Measurements from ENCODE around the gene RFX4.
"Not testable (repeated sequence)": the region's sequence is repeated elsewhere in the genome, so short reads cannot be mapped to it uniquely, and the experiment has no call there.

Gene RFX4

GRCh38 chr12:106692033-106692432, 109.2 kb downstream of the RFX4 start:
- DNase-seq (ENCODE audit: low spot score) = not testable (repeated sequence)

DNA sequence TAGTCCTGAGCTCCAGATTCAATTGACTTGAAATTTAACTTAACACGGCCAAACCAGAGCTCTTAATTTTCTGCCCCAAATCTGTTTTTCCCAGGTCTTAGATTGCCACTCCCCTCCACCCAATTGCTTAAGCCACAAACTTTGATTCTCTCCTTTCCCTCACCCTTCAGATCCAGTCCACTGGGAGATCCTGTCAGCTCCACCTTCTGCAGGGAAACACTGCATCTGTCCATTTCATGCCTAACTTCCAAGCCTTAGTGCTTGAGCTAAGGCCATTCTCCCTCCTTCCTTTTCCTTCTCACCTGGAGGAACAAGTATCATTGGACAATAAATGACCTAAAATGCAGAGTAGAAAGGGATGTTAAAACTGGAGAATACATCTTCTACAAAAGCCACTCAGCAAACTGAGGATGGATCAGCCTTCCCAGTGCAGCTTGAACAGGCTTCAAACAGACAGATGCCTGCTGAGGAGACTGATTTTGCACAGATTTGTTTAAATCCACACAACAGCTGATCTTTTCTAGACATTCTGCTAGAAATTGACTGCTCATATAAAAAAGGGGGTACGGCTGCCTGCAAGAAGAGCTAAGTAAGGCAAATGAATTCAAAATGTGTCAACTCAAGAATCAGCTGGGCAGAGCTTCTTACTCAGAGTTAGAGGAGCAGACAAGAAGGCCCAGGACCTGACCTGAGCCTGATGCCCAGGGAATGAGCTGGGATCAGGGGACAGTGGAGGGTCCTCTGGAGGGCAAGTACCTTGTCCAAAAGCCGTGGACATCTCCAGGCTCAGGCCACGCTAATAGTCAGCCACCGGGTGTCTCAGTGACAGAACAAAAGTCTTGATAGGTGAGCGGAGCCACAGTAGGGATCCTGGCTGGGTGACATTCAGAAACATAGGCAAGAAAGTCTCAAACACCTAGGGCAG, 110.4 kb downstream of the RFX4 start:
- no peak for DNase-seq (ENCODE audit: low spot score)

GRCh38 chr12:106696071-106696470, 113.3 kb downstream of the RFX4 start:
- no peak for DNase-seq (ENCODE audit: low spot score)

DNA sequence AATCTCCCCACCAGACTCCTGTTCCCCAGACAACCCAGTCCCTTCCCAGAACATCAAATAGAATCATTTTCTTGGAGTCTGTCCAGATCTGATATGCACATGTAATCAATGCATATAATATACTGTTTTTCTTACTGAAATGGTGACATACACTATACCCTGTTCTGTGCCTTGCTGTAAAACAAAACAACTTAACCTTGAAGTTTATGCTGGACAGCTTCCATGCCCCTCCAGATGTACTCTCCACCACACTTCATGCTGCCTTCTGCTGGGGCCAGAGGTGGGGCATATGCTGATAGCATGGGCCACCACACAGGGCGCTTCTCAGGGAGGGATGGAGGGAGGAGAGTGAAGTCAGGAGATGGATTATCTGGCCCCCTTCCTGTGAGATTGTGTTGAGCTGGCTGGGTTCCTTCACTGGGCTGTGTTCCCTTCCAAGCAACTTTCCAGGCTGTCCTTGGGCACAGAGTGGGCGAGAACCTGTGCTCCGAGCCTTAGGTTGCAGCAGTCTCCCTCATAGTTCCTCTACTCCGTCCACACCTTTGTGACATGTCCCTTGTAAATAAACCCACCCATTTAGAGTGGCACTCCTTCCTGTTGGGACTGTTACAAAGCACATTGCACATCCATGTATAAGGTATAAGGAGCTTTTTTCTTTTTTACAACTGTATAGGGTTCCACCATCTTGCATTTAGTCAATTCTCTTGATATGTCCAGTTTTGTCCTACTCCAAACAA, 114.0 kb downstream of the RFX4 start:
- no peak for DNase-seq (ENCODE audit: low spot score)

DNA sequence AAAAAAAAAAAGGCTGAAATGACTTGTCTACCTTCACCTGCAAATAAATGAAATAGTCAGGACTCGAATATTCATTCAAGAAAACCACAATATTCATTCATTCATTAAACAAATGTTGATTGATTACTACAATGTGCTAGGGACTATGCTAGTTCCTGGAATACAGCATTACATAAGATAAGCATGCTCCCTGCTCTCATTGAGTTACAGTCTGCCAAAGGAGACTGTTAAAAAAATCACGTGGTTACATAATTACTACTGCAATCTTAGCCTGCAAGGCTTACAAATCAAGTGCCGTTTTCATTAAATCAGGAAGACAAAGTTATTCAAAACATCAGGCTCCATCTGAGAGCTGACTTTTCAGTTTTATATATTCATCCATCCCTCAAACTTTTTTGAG, 121.3 kb downstream of the RFX4 start:
- DNase-seq (ENCODE audit: low spot score) = no peak

DNA sequence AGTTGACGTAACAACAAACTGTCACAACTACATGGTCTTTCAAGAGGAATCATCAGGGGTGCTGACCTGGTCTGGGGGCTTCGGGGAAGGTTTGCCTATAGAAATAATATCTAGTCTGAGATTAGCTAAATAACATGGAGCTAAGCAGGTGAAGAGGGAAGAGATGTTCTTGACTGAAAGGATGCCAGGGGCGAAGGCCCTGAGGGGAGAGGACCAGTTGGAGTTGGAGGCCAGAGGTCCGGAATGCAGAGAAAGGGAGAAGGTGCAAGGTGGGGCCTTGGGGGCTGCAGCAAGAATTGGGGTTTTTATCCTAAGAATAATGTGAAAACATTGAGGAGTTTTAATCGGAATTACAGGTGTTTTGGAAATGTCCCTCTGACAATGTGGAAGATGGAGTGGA, 123.2 kb downstream of the RFX4 start:
- DNase-seq (ENCODE audit: low spot score) = no peak

DNA sequence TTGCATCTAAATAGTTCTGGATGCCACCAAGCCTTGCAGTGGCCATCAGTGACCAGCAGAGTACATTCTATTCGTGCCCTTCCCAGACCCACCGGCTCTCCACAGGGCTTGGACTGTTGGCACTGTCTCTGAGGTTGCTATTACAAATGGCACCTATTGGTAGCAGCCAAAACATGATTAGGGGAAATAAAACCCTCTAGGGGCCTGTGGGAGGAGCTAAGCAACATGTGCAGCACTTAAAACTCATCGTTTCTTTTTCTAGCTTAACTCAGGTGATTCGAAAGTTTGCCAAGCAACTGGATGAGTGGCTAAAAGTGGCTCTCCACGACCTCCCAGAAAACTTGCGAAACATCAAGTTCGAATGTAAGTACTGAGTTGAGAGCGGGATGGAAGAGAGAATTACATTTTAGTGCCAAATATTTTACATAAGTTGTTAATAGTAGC, 126.3 kb downstream of the RFX4 start:
- no peak for DNase-seq (ENCODE audit: low spot score)

DNA sequence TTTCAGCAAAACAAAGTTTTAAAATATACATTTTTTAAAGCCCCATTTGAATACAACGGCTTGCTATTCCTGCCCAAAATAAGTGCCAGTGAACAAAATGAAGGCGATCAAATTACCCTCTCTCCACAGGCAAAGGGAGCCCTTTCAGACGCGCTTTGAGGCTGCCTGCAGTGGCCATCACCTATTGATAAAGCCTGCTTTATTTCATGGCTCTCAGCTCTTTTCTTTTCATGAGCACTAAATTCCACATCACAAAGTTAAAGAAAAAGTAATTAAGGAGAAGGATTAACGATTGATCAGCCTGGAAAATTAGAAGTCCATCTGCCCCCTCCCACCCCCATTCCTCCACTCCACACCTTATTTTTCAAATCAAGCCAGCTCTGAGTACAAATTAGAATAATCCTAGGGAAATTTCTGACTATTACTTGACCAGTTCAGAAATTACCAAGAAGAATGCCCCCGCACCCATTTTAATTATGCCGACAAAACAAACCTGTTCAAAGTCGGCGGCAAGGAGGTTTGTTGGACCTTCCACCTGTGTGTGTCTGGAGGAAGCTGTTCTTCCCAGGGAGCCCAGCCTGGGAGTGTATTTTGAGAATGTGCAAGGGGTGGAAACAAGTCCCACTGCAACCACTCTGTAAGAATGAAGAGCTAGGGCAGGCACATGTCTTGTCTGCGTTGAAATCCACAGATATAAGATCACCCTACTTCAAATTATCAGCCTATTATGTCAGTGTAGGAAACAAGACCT, 127.5 kb downstream of the RFX4 start:
- DNase-seq (ENCODE audit: low spot score) = no peak

DNA sequence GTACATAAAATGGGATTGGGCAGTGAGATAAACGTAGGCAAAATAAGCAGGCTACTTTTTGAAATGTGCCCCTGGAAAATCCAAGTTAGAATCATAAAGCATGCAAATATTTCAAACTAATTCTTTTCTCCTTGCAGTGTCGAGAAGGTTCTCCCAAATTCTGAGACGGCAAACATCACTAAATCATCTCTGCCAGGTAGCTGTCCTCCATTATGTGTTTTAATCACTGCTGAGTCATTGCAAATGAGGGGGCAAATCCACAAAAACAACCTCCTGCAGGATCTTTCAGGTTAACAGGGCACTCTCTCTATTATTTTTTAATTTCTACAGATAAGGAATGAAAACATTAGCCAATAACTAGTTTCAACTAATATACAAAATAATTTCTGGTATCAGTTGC, 128.5 kb downstream of the RFX4 start:
- DNase-seq (ENCODE audit: low spot score) = no peak

DNA sequence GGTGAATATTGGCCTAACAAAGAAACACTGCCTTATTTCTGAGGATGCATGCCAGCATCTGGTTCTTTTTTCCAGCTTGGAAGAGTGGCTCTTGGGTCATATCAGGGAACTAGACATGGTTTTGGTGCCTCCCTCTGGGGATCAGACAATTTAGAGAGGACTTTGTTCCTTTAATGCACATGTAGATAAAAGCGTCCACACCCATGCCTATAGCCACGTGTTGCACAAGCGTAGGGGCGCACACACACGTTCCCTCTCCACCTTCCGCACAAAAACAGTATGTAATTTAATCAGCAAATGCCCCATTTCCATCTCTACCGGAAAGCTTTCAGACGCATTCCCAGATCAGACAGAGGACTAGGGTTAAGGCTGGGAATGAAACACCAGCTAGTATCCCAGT, 130.0 kb downstream of the RFX4 start:
- no peak for DNase-seq (ENCODE audit: low spot score)

DNA sequence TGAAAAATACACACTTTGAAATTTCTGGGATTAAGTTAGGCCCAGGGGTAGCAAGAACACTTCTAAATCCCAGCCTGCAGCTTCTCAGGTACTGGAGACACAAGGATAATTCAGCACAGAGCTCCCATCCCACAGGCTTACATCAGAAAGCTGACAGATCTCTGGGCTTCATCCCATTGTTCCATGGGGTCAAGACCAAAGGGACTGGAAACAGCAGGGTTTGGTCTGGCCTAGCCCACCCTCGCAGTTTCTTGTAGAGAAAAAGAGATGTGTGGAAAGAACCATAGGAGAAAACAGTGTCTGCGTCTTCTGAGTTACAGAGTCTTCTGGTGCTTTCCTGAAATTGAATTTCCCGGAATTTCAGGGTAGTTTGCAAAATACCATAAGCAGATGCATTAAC, 132.1 kb downstream of the RFX4 start:
- DNase-seq (ENCODE audit: low spot score) = no peak

- DNase-seq (ENCODE audit: low spot score) = no peak
Observed at GRCh38 chr12:106715582-106715981, 132.8 kb downstream of the RFX4 start.

DNA sequence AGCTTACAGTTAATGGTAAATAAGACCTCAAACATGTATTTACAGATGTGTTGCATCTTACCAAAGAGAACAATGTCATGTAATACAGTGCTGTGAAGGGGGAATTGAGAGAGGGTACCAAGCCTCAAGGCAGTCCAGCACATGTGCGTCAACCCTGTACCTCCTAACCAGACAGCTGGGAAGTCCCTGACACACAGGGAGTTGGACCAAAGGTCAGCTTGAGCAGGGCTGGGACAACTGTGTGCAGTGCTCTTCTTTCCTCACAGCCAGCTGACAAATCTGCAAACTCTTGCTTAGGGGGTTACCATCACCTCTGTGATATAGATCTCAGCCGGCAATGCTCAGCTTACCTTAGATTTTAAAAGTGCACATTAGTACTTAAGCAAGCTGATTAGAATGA, 134.9 kb downstream of the RFX4 start:
- DNase-seq (ENCODE audit: low spot score) = no peak

- no peak for DNase-seq (ENCODE audit: low spot score)
Observed at GRCh38 chr12:106719879-106720278, 137.1 kb downstream of the RFX4 start.

DNA sequence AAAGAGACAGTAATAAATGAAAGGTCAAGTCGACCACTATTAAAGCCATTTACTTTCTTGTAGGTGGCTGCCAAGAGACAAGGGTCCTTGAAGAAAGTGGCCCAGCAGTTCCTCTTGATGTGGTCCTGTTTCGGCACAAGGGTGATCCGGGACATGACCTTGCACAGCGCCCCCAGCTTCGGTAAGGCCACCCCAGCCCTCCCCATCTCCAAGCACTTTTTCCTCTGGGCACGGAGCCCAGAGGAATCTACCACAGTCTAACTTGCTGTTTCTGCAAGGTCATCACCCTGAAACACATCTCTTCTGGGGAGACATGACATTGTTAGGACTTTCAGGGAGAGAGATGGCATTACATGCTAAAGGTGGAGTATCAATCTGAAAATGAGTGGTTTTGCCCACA, 137.9 kb downstream of the RFX4 start:
- DNase-seq (ENCODE audit: low spot score) = no peak

DNA sequence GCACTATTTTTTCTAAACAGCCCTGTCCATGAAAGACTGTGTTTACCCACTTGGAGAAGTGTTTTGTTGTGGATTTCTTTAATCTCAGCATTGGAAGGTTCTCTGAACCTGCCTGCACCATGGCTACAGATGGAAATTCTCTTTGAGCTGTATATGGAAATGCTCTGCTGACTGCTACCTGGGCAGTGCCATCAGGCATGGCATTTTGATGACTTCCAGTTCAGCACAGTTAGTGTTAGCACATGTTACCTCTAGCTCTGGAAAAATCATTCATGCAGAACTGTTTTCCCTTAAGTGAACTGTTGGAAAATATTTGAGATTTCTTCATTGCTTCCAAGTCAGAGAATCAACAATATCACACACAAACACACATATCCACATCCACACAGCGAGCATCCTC, 139.1 kb downstream of the RFX4 start:
- no peak for DNase-seq (ENCODE audit: low spot score)

DNA sequence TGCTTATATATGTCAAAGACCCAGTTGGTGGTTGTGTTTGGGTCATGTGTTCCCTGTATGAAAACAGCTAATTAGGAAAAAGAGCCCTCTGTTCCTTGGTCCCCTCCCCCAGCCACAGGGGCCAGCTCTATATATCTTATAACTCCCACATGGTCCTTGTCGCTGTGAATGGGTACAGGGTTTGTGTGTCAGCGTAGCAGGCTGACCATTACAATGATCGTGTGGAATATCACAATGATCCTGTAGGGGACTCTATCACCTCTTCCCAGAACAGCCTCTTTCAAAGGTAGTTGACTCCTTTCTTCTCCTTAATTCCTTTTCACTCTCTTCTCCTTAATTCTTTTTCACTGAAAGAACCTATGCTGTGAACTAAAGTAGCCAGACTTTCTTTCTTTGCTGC, 140.0 kb downstream of the RFX4 start:
- DNase-seq (ENCODE audit: low spot score) = no peak

DNA sequence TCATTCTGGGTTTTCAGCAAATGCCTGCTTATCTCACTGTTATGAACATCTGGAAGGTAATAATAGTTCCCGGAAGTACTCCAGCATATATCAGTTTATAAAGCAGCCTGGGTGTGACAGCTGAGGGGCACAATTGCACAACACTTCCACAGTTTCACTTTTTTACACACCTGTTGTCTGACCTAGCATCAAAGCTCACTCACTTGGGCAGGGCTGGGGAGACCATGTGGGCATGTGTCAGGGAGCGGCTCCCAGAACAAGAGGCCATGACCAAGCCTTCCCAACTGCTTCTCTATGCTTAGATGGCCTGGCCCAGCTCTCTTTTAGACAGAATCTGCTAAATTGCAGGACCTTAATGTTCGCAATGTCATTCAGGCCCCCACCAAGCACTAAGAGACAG, 140.6 kb downstream of the RFX4 start:
- DNase-seq (ENCODE audit: low spot score) = no peak

DNA sequence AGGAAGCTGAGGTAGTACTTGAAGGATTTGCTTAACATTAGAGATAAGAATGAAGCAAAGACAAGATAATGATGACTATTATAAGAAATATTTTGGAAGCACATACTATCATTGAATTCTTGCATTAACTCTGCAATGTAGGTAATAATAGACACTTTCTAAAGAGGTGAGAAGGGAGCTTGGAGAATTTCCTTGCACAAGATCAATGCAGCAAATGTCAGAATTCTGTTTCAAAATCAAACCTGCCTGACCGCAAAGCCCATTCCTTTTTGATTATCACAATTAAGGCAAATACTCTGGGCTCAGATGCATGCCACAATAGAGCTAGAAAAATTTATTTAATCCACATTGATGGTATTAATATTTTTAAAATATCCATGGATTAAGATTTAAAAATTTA, 141.3 kb downstream of the RFX4 start:
- DNase-seq (ENCODE audit: low spot score) = no peak

DNA sequence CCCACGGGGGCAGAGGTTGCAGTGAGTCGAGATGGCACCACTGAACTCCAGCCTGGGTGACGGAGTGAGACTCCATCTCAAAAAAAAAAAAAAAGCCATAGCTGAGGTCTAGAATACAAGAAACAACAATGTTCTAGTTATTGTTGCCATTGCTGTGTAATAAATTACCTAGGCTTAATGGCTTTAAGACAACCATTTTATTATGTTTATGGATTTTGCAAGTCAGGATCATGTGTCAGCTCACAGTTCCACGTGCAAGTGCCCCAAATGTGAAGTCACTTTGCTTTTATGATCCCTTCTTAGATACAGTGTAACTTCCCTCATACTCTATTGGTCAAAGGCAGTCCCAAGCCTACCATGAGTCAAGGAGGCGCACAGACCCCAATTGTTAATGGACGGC, 142.1 kb downstream of the RFX4 start:
- no peak for DNase-seq (ENCODE audit: low spot score)

DNA sequence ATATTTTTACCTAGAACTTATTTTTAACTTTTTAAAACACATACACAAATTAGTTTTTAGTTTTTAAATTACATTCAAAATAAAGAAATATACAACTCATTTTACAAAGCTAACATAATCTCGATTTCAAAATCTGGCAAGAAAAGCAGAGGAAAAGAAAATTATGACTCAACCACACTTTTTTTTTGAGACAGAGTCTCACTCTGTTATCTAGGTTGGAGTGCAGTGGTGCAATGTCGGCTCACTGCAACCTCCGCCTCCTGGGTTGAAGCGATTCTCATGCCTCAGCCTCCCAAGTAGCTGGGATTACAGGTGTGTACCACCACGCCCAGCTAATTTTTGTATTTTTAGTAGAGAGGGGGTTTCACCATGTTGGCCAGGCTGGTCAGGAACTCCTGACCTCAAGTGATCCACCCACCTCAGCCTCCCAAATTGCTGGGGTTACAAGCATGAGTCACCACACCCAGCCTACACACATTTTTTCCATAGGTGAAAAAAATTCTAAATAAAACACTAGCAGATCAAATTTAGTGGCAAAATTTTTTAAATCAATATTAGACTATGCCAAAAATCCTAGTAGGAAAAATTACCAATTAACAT, 143.9 kb downstream of the RFX4 start:
- DNase-seq (ENCODE audit: low spot score) = not testable (repeated sequence)

- DNase-seq (ENCODE audit: low spot score) = no peak
Observed at GRCh38 chr12:106729611-106730010, 146.8 kb downstream of the RFX4 start.

Data from left forelimb (tissue), 1 donor.